Ovary (tissue), 10 donors: ENCODE measurements around the gene OR5H2. TPM values are rescaled to one million over a fixed set of nuclear protein-coding genes. Genes with fewer than 3 reads are reported as not detected.

ENCODE experiments used
- DNase-seq, 5 donors: peaks; one replicate each; pipeline ENCODE4 v3.0.0-alpha.2; 2019 to 2020
- H3K27ac ChIP-seq, 2 donors: fragments of 200-600 bp; one replicate each; pipeline versions ENCODE4 v1.5.1 to v1.8.0; 2019 to 2022
- H3K27me3 ChIP-seq: fragments of 200-600 bp; one replicate; pipeline ENCODE4 v1.8.0; 2022
- H3K36me3 ChIP-seq: fragments of 200-600 bp; sonication (generic); one replicate; pipeline ENCODE4 v1.5.1; 2019
- H3K4me1 ChIP-seq: one replicate; pipeline ENCODE4 v1.8.1; 2013; ENCODE audit warnings: mild to moderate bottlenecking, moderate library complexity; ENCODE audit not compliant: insufficient read depth
- H3K4me3 ChIP-seq: fragments of 200-600 bp; sonication (generic); one replicate; pipeline ENCODE4 v1.5.1; 2017
- H3K9me3 ChIP-seq, 2 donors: fragments of 200-600 bp in 1 of 2; sonication (generic) in 1 of 2; one replicate each; pipeline versions ENCODE4 v1.5.1 to v1.8.1; 2013 to 2019; ENCODE audit warnings: mild to moderate bottlenecking in 1 of 2, moderate library complexity in 1 of 2
- EP300 ChIP-seq: sonication (generic); formaldehyde crosslinking; IDR thresholded peaks from one replicate; pipeline ENCODE4 v1.6.1; 2017; ENCODE audit warnings: antibody characterized with exemption
- POLR2A ChIP-seq: fragments of 450-650 bp; IDR thresholded peaks from one replicate; pipeline ENCODE4 v1.6.1; 2017; ENCODE audit warnings: antibody characterized with exemption, mild to moderate bottlenecking, moderate library complexity
- WGBS, 3 donors: extraction: QIAGEN DNeasy Blood & Tissue Kit in 1 of 3; methylation state at CpG; one replicate each; pipeline versions ENCODE4 v1.1.5 to v1.1.7; 2013 to 2017; 5-methylcytosine and 5-hydroxymethylcytosine counted together
- intact Hi-C, 4 donors: fragments of 100-400 bp; cut with DNase I; formaldehyde crosslinking; loops; one replicate each; pipeline versions ENCODE4 v1.11.0 to v1.15.1; 2022 to 2023
- long read RNA-seq, 3 donors: library from polyadenylated mRNA in 2 of 3; unstranded in 2 of 3; transcript quantifications; one replicate each; pipeline ENCODE4 v2.0.0 and lab custom pipeline, GENCODE V29; 2021 to 2026
- polyA plus RNA-seq, 2 donors: library from polyadenylated mRNA; stranded (reverse); fragments of 200-250 nt in 1 of 2; fragments of 350-450 nt in 1 of 2; fragmentation: Illumina TruSeq in 1 of 2; extraction: RNeasy Lipid Tissue Mini Kit (QIAGEN cat#74804) in 1 of 2; gene quantifications; one replicate each; pipeline ENCODE4 v1.2.3, GENCODE V29; 2013 to 2014
- total RNA-seq, 7 donors: library from RNA; depleted of rRNA in 2 of 7; stranded (reverse); fragments of >200 nt in 2 of 7; fragmentation: NEBNext Ultra II Directional in 3 of 7; extraction: Animal tissue kit (Norgen Biotek cat#: 25700) in 3 of 7; gene quantifications; one replicate each; pipeline versions ENCODE4 v1.1.0 to v1.2.4, GENCODE V29; 2016 to 2023
- TF ChIP-seq, protein P1 (sequence below), 3 donors: fragments of 450-650 bp in 2 of 3; fragments of 200-600 bp in 1 of 3; IDR thresholded peaks; one replicate each; pipeline versions ENCODE4 v1.5.1 to v1.8.0; 2016 to 2022; ENCODE audit warnings: antibody characterized with exemption in 3 of 3, mild to moderate bottlenecking in 1 of 3
- donor health status: DM: no; HTN: no; CAD: no; lungs with moderate emphysema.
- donor health status: DM: no; HTN: no; CAD: no.
- donor health status: Bipolar disorder and iron deficiency.
- donor health status: DM: yes; HTN: yes; CAD: no.
- donor health status: DM: no; HTN: no; CAD: no.
- donor health status: DM: yes; HTN: yes; CAD: no.

OR5H2 gene
- total RNA-seq: not detected
- polyA plus RNA-seq: not detected
- long read RNA-seq, donor 1: 0 reads
- long read RNA-seq, donor 2: 0 reads
- long read RNA-seq, donor 3: 0 reads

DNA sequence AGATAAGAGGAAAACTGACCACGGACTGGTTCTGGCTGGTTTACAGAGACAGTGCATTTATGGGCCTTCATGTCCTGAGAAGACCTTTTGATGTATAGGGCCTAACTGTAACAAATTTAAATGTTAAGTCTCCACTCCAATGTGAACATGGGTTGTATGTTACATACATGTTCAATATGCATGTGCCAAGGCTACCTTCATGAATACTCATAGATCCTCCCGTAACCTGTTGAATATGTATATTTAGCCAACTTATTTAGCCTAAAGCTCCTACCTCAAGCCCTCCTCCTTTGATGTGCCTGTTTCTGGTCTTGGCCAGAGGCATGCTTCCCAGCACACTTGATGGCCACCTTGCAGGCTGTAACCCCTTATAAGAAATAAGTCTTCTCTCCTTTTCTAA is at the start of gene OR5H2:
Gene OR5H2, plus strand, starts transcription at position 301 of the 400 bp plus-strand sequence. CDS start 398 bp downstream, outside the sequence.
- DNase-seq: no peak
- H3K27me3 ChIP-seq: no peaks in the 10 kb centered on the region
- H3K4me1 ChIP-seq: no peaks in the 10 kb centered on the region
- no peaks in the 10 kb centered on the region for H3K36me3 ChIP-seq
- 46 to 52% (median 52%) methylated on average over 2 of the region's 2 CpGs for WGBS, 3 donors
- no peaks in the 10 kb centered on the region for H3K9me3 ChIP-seq
- intact Hi-C loops: no loop called here
- TF ChIP-seq EP300 (no peak), POLR2A (no peak)
- TF ChIP-seq, protein P1, sequence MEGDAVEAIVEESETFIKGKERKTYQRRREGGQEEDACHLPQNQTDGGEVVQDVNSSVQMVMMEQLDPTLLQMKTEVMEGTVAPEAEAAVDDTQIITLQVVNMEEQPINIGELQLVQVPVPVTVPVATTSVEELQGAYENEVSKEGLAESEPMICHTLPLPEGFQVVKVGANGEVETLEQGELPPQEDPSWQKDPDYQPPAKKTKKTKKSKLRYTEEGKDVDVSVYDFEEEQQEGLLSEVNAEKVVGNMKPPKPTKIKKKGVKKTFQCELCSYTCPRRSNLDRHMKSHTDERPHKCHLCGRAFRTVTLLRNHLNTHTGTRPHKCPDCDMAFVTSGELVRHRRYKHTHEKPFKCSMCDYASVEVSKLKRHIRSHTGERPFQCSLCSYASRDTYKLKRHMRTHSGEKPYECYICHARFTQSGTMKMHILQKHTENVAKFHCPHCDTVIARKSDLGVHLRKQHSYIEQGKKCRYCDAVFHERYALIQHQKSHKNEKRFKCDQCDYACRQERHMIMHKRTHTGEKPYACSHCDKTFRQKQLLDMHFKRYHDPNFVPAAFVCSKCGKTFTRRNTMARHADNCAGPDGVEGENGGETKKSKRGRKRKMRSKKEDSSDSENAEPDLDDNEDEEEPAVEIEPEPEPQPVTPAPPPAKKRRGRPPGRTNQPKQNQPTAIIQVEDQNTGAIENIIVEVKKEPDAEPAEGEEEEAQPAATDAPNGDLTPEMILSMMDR (IDR thresholded peaks at IDR 0.05): no peak
- no peak within 1 kb of the TSS for H3K27ac ChIP-seq
- H3K4me3 ChIP-seq: no peak within 1 kb of the TSS

DNA sequence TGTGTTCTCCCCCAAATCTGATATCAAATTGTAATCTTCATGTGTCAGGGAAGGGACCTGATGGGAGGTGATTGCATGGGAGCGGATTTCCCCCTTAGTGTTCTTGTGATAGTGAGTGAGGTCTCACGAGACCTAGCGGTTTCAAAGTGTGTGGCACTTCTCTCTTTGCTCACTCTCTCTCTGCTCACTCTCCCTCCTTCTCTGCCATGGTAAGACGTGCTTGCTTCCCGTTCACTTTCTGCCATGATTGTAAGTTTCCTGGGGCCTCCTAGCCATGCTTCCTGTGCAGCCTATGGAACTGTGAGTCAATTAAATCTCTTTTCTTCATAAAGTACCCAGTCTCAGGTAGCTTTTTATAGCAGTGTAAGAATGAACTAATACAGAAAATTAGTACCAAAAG is 48.8 kb upstream of the OR5H2 start:
- no peaks in the 10 kb centered on the region for H3K4me1 ChIP-seq
- no peaks in the 10 kb centered on the region for H3K36me3 ChIP-seq
- intact Hi-C loops: no loop called here
- WGBS, 3 donors: 67 to 82% (median 74%) methylated on average over 5 of the region's 5 CpGs
- no peaks in the 10 kb centered on the region for H3K27me3 ChIP-seq
- no peak for DNase-seq
- no peaks in the 10 kb centered on the region for H3K9me3 ChIP-seq
- H3K27ac ChIP-seq: no peak overlapping the region
- TF ChIP-seq, protein P1 (IDR thresholded peaks at IDR 0.05): no peak
- TF ChIP-seq EP300 (no peak), POLR2A (no peak)
- no peak overlapping the region for H3K4me3 ChIP-seq

DNA sequence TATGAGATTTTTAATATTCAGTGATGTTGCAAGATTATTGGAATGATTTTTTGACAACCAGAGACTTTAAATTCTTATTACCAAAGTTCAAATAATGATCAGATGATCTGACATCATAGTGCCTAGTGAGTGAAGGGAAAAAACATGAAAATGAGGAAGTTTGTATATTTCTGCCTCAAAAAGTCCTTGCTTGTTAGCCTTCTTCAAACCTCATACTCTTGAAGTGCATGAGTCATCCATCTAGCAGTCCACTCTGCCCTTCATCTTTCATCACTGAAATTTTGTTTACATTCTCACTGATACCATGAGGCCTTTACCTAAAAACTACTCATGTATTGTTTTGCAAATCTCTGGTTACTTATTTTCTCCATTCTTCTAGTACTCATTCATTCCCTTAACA is 42.2 kb upstream of the OR5H2 start:
- Histone ChIP-seq H3K4me3 (no peak overlapping the region), H3K9me3 (no peaks in the 10 kb centered on the region), H3K27ac (no peak overlapping the region), H3K4me1 (no peaks in the 10 kb centered on the region), H3K36me3 (no peaks in the 10 kb centered on the region), H3K27me3 (no peaks in the 10 kb centered on the region)
- TF ChIP-seq, protein P1 (IDR thresholded peaks at IDR 0.05): no peak
- TF ChIP-seq EP300: no peak
- TF ChIP-seq POLR2A: no peak
- no peak for DNase-seq
- intact Hi-C loops: no loop called here

DNA sequence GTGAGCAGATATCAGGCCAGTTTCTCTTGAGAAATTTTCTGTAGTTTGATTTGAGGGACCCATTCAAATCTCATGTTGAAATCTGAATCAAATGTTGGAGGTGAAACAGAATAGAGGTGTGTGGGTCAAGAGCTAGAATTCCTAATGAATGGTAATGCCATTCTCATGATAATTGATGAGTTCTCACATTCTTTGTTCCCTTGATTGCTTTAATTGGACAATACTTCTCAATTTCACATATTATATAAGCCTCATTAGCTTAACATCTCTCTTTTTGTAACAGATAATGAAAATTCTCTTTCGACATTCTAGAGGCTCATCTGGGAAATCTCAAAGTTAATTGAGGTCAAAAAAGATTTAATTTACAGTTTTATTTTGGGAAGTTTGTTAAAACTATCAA is 40.1 kb upstream of the OR5H2 start:
- Histone ChIP-seq H3K27ac (no peak overlapping the region), H3K27me3 (no peaks in the 10 kb centered on the region), H3K9me3 (no peaks in the 10 kb centered on the region), H3K36me3 (no peaks in the 10 kb centered on the region), H3K4me1 (no peaks in the 10 kb centered on the region), H3K4me3 (no peak overlapping the region)
- intact Hi-C loops: no loop called here
- DNase-seq: no peak
- TF ChIP-seq EP300 (no peak), POLR2A (no peak)
- TF ChIP-seq, protein P1 (IDR thresholded peaks at IDR 0.05): no peak
- WGBS, 3 donors: 7 to 17% (median 12%) methylated on average over 1 of the region's 1 CpG

DNA sequence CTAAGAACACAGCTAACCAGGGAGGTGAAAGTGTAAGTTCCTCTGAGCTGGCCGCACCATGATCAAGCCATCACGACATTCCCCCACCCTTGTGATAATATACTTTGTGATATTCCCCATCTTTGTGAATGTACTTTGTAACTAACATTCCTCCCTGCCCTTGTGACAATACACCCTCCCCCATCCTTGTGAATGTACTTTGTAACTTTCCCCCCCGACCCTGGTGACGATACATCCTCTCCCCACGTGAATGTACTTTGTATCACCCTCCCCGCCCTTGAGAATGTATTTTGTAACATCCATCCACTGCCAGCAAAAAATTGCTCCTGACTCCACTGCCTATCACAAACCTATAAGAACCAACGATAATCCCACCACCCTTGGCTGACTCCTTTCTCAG is 38.5 kb upstream of the OR5H2 start:
- no peak for DNase-seq
- no peaks in the 10 kb centered on the region for H3K36me3 ChIP-seq
- H3K9me3 ChIP-seq: no peaks in the 10 kb centered on the region
- intact Hi-C loops: no loop called here
- no peaks in the 10 kb centered on the region for H3K4me1 ChIP-seq
- WGBS, 3 donors: 61 to 69% (median 67%) methylated on average over 7 of the region's 7 CpGs
- TF ChIP-seq EP300 (no peak), POLR2A (no peak)
- TF ChIP-seq, protein P1 (IDR thresholded peaks at IDR 0.05): no peak
- no peak overlapping the region for H3K4me3 ChIP-seq
- no peak overlapping the region for H3K27ac ChIP-seq
- no peaks in the 10 kb centered on the region for H3K27me3 ChIP-seq
